ENCODE data around the gene POPDC2.

- no peak for TF ChIP-seq EZH2 (IDR thresholded peaks at IDR 0.05; ENCODE audit: borderline replicate concordance, insufficient read depth, low read depth, low read length, poor library complexity, severe bottlenecking)
- no peak for TF ChIP-seq CTCF (IDR thresholded peaks at IDR 0.05)
These were observed 19.5 kb upstream of the POPDC2 start for GRCh38 chr3:119679874-119680273.
